SK-N-MC (cell line): ENCODE data around the gene FSD1.

Source experiments
- DNase-seq: peaks from one replicate; pipeline ENCODE4 v3.0.0-alpha.2; 2011; ENCODE audit warnings: low read depth, low spot score
- H3K27ac ChIP-seq: fragments of 200-600 bp; sonication (generic); 2 replicates; pipeline ENCODE4 v1.5.1; 2016; ENCODE audit warnings: mixed run types
- H3K36me3 ChIP-seq: fragments of 200-600 bp; sonication (generic); 2 replicates; pipeline ENCODE4 v1.6.1; 2017; ENCODE audit warnings: antibody characterized with exemption, low read length, mixed read lengths; ENCODE audit not compliant: insufficient read depth
- H3K4me3 ChIP-seq: fragments of 200-600 bp; sonication (generic); 2 replicates; pipeline ENCODE4 v1.5.1; 2016
- H3K9ac ChIP-seq: fragments of 200-600 bp; sonication (generic); 2 replicates; pipeline ENCODE4 v1.8.0; 2017; ENCODE audit warnings: mixed run types, mixed read lengths; ENCODE audit not compliant: insufficient read length
- H3K9me3 ChIP-seq: fragments of 200-600 bp; sonication (generic); 2 replicates; pipeline ENCODE4 v1.6.1; 2017; ENCODE audit warnings: low read depth, mild to moderate bottlenecking, antibody characterized with exemption, low read length, moderate library complexity, mixed read lengths
- EZH2 ChIP-seq: fragments of 200-600 bp; sonication (generic); IDR thresholded peaks from one replicate; pipeline ENCODE4 v1.6.1; 2017; ENCODE audit warnings: antibody characterized with exemption
- FOXP2 ChIP-seq: optimal IDR thresholded peaks from 2 replicates; pipeline ENCODE3; 2011; ENCODE audit warnings: mild to moderate bottlenecking, moderate library complexity; ENCODE audit not compliant: insufficient read depth; ENCODE audit errors: extremely low read length, control extremely low read depth
- POLR2AphosphoS5 ChIP-seq: IDR thresholded peaks from 2 replicates; pipeline ENCODE4 v1.6.1; 2012; ENCODE audit warnings: mild to moderate bottlenecking, low read depth, low read length, borderline replicate concordance

FSD1 gene

GRCh38 chr19:4362101-4362828, 57.9 kb downstream of the FSD1 start:
- no peak overlapping the region for H3K27ac ChIP-seq
- TF ChIP-seq FOXP2 (no peak), EZH2 (no peak), POLR2AphosphoS5 (no peak; the same call in 1 of the 2 replicates)
- H3K9ac ChIP-seq = no peak overlapping the region
- DNase-seq = no peak
- H3K4me3 ChIP-seq = no peak overlapping the region
- no peaks in the 10 kb centered on the region for H3K9me3 ChIP-seq
- peaks cover 15% of the 10 kb centered on the region; the same call in 1 of the 2 replicates for H3K36me3 ChIP-seq

GRCh38 chr19:4362831-4363545, 58.6 kb downstream of the FSD1 start:
- H3K27ac ChIP-seq = no peak overlapping the region
- DNase-seq = no peak
- no peak overlapping the region for H3K4me3 ChIP-seq
- no peaks in the 10 kb centered on the region for H3K9me3 ChIP-seq
- peaks cover 15% of the 10 kb centered on the region; the same call in 1 of the 2 replicates for H3K36me3 ChIP-seq
- H3K9ac ChIP-seq = no peak overlapping the region
- TF ChIP-seq FOXP2 (no peak), POLR2AphosphoS5 (no peak), EZH2 (no peak)

DNA sequence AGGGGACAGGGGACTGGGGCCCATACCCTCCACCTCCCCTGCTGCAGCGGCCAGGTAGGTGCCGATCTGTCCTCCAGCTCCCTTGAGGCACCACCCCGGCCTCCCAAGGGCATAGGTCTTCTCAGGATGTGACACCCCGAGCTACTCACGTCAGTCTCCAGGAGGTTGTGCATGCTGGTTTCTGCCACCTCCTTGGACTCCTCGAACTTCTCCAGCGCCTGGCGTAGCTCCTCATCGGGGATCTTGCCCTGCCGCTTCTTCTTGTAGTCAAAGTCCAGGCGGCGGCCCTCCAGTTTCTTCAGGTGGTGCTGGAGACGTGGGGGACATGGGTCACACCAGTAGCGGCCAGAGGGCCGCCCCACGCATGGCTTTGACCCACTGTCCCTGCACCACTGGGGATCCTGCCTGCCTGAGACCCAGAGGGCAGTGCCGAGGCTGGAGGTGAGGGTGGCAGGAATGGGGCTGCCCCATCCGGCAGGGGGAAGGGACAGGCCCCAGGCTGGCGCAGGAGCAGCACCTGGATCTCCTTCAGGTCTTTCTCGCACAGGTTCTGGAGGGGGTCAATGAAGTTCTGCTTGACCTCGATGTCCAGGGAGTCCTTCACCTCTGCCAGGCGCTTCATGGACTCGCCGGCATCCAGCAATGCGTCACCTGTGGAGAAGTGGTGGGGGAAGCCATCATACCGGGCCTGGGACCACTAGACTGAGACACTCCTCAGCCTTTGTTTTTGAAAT, 59.3 kb downstream of the FSD1 start:
- Histone ChIP-seq H3K9ac (no peak overlapping the region), H3K4me3 (no peak overlapping the region), H3K9me3 (no peaks in the 10 kb centered on the region), H3K27ac (no peak overlapping the region), H3K36me3 (peaks cover 15% of the 10 kb centered on the region; the same call in 1 of the 2 replicates)
- DNase-seq = no peak
- TF ChIP-seq POLR2AphosphoS5 (no peak), EZH2 (no peak), FOXP2 (no peak)

GRCh38 chr19:4365341-4365740, 60.9 kb downstream of the FSD1 start:
- no peak overlapping the region for H3K27ac ChIP-seq
- H3K4me3 ChIP-seq = no peak overlapping the region
- H3K9me3 ChIP-seq = no peaks in the 10 kb centered on the region
- H3K9ac ChIP-seq = no peak overlapping the region
- H3K36me3 ChIP-seq = peaks cover 15% of the 10 kb centered on the region; the same call in 1 of the 2 replicates
- no peak for DNase-seq
- TF ChIP-seq FOXP2 (no peak), POLR2AphosphoS5 (no peak), EZH2 (no peak)

GRCh38 chr19:4365791-4366665, 61.6 kb downstream of the FSD1 start:
- DNase-seq = no peak
- Histone ChIP-seq H3K9me3 (no peaks in the 10 kb centered on the region), H3K9ac (no peak overlapping the region), H3K36me3 (peaks cover 15% of the 10 kb centered on the region; the same call in 1 of the 2 replicates), H3K27ac (no peak overlapping the region), H3K4me3 (no peak overlapping the region)
- TF ChIP-seq EZH2 = no peak
- TF ChIP-seq FOXP2 = no peak
- no peak for TF ChIP-seq POLR2AphosphoS5

- no peak for DNase-seq
- H3K9me3 ChIP-seq = no peaks in the 10 kb centered on the region
- H3K9ac ChIP-seq = no peak overlapping the region
- H3K36me3 ChIP-seq = peaks cover 12% of the 10 kb centered on the region; the same call in 1 of the 2 replicates
- H3K4me3 ChIP-seq = no peak overlapping the region
- TF ChIP-seq FOXP2 (no peak), EZH2 (no peak), POLR2AphosphoS5 (no peak)
- H3K27ac ChIP-seq = no peak overlapping the region
Measured at GRCh38 chr19:4366666-4367335, 62.4 kb downstream of the FSD1 start.

GRCh38 chr19:4367336-4367723, 62.9 kb downstream of the FSD1 start:
- TF ChIP-seq FOXP2 (no peak), EZH2 (no peak), POLR2AphosphoS5 (no peak)
- Histone ChIP-seq H3K9ac (no peak overlapping the region), H3K9me3 (no peaks in the 10 kb centered on the region), H3K27ac (no peak overlapping the region), H3K4me3 (no peak overlapping the region), H3K36me3 (peaks cover 8% of the 10 kb centered on the region; the same call in 1 of the 2 replicates)
- no peak for DNase-seq

DNA sequence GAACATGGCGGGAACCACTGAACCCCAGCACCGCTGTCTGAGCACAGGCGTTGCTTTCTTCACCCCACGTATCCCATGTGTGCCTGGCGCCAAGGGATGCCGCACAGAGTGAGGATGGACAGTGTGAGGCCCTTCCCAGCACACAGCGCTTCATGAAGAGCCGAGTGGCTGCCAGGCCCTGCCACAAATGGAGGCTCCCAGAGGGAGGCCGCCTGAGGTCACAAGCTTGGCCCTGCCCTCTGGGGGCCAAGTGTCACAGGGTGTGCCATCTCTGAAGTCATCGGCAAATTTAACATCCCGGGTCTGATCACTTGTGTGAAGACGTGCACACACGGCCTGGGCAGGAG, 63.4 kb downstream of the FSD1 start:
- Histone ChIP-seq H3K9ac (no peak overlapping the region), H3K4me3 (no peak overlapping the region), H3K9me3 (no peaks in the 10 kb centered on the region), H3K27ac (no peak overlapping the region), H3K36me3 (peaks cover 8% of the 10 kb centered on the region; the same call in 1 of the 2 replicates)
- no peak for DNase-seq
- TF ChIP-seq FOXP2 (no peak), POLR2AphosphoS5 (no peak), EZH2 (no peak)
